Astrocyte (in vitro differentiated cells and primary cell): ENCODE data around the gene F11R. TPM values are rescaled to one million over a fixed set of nuclear protein-coding genes. Genes with fewer than 3 reads are reported as not detected.
"Not testable (repeated sequence)": the region's sequence is repeated elsewhere in the genome, so short reads cannot be mapped to it uniquely, and the experiment has no call there.

Experiments
- DNase-seq: peaks from one replicate; pipeline ENCODE4 v3.0.0-alpha.2; 2010; ENCODE audit warnings: low read depth
- FAIRE-seq: peaks from 2 replicates; lab custom pipeline; 2011; peaks lifted over from hg19 to GRCh38; lab: Jason Lieb, UNC
- H2AFZ ChIP-seq: 2 replicates; pipeline ENCODE4 v1.6.0; 2012; ENCODE audit warnings: low read depth, low read length, inconsistent platforms
- H3K27ac ChIP-seq: 2 replicates; pipeline ENCODE4 v1.5.1; 2011; ENCODE audit warnings: low read depth, low read length, inconsistent platforms
- H3K27me3 ChIP-seq: 2 replicates; pipeline ENCODE4 v1.6.0; 2011; ENCODE audit warnings: low read length, inconsistent platforms; ENCODE audit not compliant: insufficient read depth
- H3K36me3 ChIP-seq: 2 replicates; pipeline ENCODE4 v1.5.1; 2011; ENCODE audit warnings: low read length, inconsistent platforms; ENCODE audit not compliant: insufficient read depth
- H3K4me1 ChIP-seq: 2 replicates; pipeline ENCODE4 v1.5.1; 2011; ENCODE audit warnings: low read length, inconsistent platforms; ENCODE audit not compliant: insufficient read depth
- H3K4me2 ChIP-seq: 2 replicates; pipeline ENCODE4 v1.6.0; 2012; ENCODE audit warnings: low read length, inconsistent platforms
- H3K4me3 ChIP-seq: 2 replicates; pipeline ENCODE4 v1.5.1; 2011; ENCODE audit warnings: low read depth, mild to moderate bottlenecking, low read length, inconsistent platforms; ENCODE audit not compliant: insufficient read depth
- H3K79me2 ChIP-seq: 2 replicates; pipeline ENCODE4 v1.6.0; 2012; ENCODE audit warnings: mild to moderate bottlenecking, low read length, inconsistent platforms; ENCODE audit not compliant: insufficient read depth
- H3K9ac ChIP-seq: 2 replicates; pipeline ENCODE4 v1.6.0; 2012; ENCODE audit warnings: mild to moderate bottlenecking, low read length, inconsistent platforms
- H3K9me3 ChIP-seq: 2 replicates; pipeline ENCODE4 v1.5.1; 2012; ENCODE audit warnings: low read depth, mild to moderate bottlenecking, low read length, inconsistent platforms; ENCODE audit not compliant: insufficient read depth
- H4K20me1 ChIP-seq: 2 replicates; pipeline ENCODE4 v1.6.0; 2012; ENCODE audit warnings: low read length, inconsistent platforms; ENCODE audit not compliant: insufficient read depth
- H3K27ac Mint-ChIP-seq: one replicate; pipeline ENCODE4 v1.8.0; 2021; ENCODE audit warnings: mild to moderate bottlenecking, mixed read lengths; ENCODE audit not compliant: unreplicated experiment
- H3K27me3 Mint-ChIP-seq: one replicate; pipeline ENCODE4 v1.8.0; 2021; ENCODE audit warnings: low read depth, mixed read lengths; ENCODE audit not compliant: unreplicated experiment
- H3K36me3 Mint-ChIP-seq: one replicate; pipeline ENCODE4 v1.8.0; 2021; ENCODE audit warnings: low read depth, mixed read lengths; ENCODE audit not compliant: unreplicated experiment
- H3K4me1 Mint-ChIP-seq: one replicate; pipeline ENCODE4 v1.8.0; 2021; ENCODE audit warnings: low read depth, mixed read lengths; ENCODE audit not compliant: unreplicated experiment
- H3K4me3 Mint-ChIP-seq: one replicate; pipeline ENCODE4 v1.8.0; 2021; ENCODE audit warnings: mild to moderate bottlenecking, moderate library complexity, mixed read lengths; ENCODE audit not compliant: unreplicated experiment
- H3K9me3 Mint-ChIP-seq: one replicate; pipeline ENCODE4 v1.8.0; 2021; ENCODE audit warnings: mild to moderate bottlenecking, mixed read lengths; ENCODE audit not compliant: unreplicated experiment
- EZH2 ChIP-seq: IDR thresholded peaks from 2 replicates; pipeline ENCODE4 v1.6.1; 2012; ENCODE audit warnings: mild to moderate bottlenecking, low read length, inconsistent platforms; ENCODE audit not compliant: insufficient read depth
- total RNA-seq: library from RNA; stranded (reverse); gene quantifications from 2 replicates; pipeline ENCODE4 v1.2.1, GENCODE V29; 2021
- TF ChIP-seq, protein P1 (sequence below): IDR thresholded peaks from 2 replicates; pipeline ENCODE4 v1.5.1; 2011; ENCODE audit warnings: low read depth, mild to moderate bottlenecking, inconsistent platforms, low read length, moderate library complexity; ENCODE audit not compliant: insufficient read depth

Gene F11R
- total RNA-seq, 1 donor from 2014 or later = 68.6 TPM

DNA sequence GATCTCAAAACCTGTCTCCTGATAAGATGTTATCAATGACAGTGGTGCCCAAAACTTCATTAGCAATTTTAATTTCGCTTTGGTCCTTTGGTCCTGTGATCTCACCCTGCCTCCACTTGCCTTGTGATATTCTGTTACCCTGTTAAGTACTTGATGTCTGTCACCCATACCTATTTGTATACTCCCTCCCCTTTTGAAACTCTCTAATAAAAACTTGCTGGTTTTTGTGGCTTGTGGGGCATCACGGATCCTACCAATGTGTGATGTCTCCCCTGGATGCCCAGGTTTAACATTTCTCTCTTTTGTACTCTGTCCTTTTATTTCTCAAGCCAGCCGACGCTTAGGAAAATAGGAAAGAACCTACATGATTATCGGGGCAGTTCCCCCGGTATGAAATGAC is 43.0 kb upstream of the F11R start:
- H3K79me2 ChIP-seq, H3K27me3 ChIP-seq, H3K4me3 ChIP-seq, H3K4me2 ChIP-seq, H3K9ac ChIP-seq, DNase-seq, H3K9me3 ChIP-seq, H3K4me3 Mint-ChIP-seq, H3K27ac ChIP-seq, FAIRE-seq, H3K36me3 ChIP-seq, H3K27ac Mint-ChIP-seq, H3K4me1 ChIP-seq, H3K9me3 Mint-ChIP-seq, H3K36me3 Mint-ChIP-seq, H4K20me1 ChIP-seq, H2AFZ ChIP-seq, H3K4me1 Mint-ChIP-seq: not testable (repeated sequence)
- H3K27me3 Mint-ChIP-seq = peaks cover 18% of the 10 kb centered on the region

DNA sequence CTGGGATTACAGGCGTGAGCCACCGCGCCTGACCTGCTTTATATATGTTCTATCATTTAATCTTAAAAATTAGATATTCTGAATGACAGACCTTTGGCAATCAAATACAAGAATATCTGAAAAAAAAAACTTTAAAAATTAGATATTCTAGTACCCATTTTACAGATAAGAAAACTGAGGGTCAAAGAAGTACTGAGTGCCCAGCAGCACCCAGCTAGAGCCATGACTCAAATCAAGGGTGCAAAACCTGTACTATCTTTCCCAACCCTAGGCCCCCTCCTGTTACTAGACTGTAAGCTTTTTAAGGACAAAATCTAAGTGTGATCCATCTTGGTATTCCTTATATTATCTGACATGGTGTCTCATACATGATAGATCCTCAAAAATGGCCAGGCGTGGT is 40.5 kb upstream of the F11R start:
- Histone ChIP-seq H4K20me1 (no peaks in the 10 kb centered on the region), H3K4me2 (no peak overlapping the region), H3K27me3 (no peaks in the 10 kb centered on the region), H3K9ac (no peak overlapping the region), H3K9me3 (no peaks in the 10 kb centered on the region), H3K4me3 (no peak overlapping the region), H3K4me1 (no peaks in the 10 kb centered on the region), H3K27ac (no peak overlapping the region), H3K79me2 (no peaks in the 10 kb centered on the region), H3K36me3 (no peaks in the 10 kb centered on the region), H2AFZ (no peak overlapping the region)
- Mint-ChIP-seq H3K36me3 (no peaks in the 10 kb centered on the region), H3K27me3 (peaks cover 11% of the 10 kb centered on the region), H3K4me3 (no peak overlapping the region), H3K4me1 (no peaks in the 10 kb centered on the region), H3K9me3 (no peaks in the 10 kb centered on the region), H3K27ac (no peak overlapping the region)
- DNase-seq (no peak), FAIRE-seq (no peak)
- no peak for TF ChIP-seq EZH2
- TF ChIP-seq, protein P1, sequence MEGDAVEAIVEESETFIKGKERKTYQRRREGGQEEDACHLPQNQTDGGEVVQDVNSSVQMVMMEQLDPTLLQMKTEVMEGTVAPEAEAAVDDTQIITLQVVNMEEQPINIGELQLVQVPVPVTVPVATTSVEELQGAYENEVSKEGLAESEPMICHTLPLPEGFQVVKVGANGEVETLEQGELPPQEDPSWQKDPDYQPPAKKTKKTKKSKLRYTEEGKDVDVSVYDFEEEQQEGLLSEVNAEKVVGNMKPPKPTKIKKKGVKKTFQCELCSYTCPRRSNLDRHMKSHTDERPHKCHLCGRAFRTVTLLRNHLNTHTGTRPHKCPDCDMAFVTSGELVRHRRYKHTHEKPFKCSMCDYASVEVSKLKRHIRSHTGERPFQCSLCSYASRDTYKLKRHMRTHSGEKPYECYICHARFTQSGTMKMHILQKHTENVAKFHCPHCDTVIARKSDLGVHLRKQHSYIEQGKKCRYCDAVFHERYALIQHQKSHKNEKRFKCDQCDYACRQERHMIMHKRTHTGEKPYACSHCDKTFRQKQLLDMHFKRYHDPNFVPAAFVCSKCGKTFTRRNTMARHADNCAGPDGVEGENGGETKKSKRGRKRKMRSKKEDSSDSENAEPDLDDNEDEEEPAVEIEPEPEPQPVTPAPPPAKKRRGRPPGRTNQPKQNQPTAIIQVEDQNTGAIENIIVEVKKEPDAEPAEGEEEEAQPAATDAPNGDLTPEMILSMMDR = no peak

DNA sequence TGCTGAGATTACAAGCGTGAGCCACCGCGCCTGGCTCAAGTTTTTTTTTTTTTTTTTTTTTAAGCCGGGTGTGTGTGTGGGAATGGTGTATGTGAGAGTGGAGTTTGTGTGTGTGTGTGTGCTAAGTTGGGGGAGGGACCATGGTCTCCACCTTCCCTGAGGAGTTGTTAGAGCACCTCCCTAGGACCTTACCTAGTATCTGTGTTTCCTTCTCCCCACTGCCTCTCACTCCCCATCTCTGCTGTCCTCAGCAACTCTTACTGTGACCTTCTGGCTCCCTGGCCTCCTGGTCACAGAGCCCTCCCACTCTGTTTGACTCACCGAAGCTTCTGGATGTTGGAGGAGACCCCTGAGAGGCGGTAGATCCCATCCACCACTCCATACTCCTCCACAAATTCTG is 38.3 kb upstream of the F11R start:
- FAIRE-seq (no peak), DNase-seq (no peak)
- no peak for TF ChIP-seq EZH2
- TF ChIP-seq, protein P1 = no peak
- H3K79me2 ChIP-seq = no peaks in the 10 kb centered on the region
- Mint-ChIP-seq H3K4me1 (no peaks in the 10 kb centered on the region), H3K36me3 (no peaks in the 10 kb centered on the region), H3K9me3 (peaks cover 1% of the 10 kb centered on the region), H3K27ac (no peak overlapping the region), H3K4me3 (no peak overlapping the region), H3K27me3 (peaks cover 8% of the 10 kb centered on the region)
- H3K27ac ChIP-seq = no peak overlapping the region
- no peaks in the 10 kb centered on the region for H3K4me1 ChIP-seq
- H3K4me2 ChIP-seq = no peak overlapping the region
- H3K9me3 ChIP-seq = no peaks in the 10 kb centered on the region
- no peaks in the 10 kb centered on the region for H3K36me3 ChIP-seq
- no peaks in the 10 kb centered on the region for H4K20me1 ChIP-seq
- no peak overlapping the region for H3K9ac ChIP-seq
- H3K4me3 ChIP-seq = no peak overlapping the region
- no peak overlapping the region for H2AFZ ChIP-seq
- no peaks in the 10 kb centered on the region for H3K27me3 ChIP-seq
